Stimulated activated memory B cell treated with anti-CD40 and anti-IgM and Interleukin-4, amounts not matched to agents 10 μg/mL and 1 μg/mL and 100 μg/mL, for 72 hours (primary cell): Measurements from ENCODE around the gene PCDH19.

Experiments
- ATAC-seq: fragments of 150-1000 bp; cut with Tn5 transposase; 2 replicates; pipeline ENCODE4 v1.10.0; 2021
- H3K27ac Mint-ChIP-seq: one replicate; pipeline ENCODE4 v1.8.0; 2022; ENCODE audit warnings: mild to moderate bottlenecking, mixed read lengths
- H3K27me3 Mint-ChIP-seq: one replicate; pipeline ENCODE4 v1.8.0; 2022; ENCODE audit warnings: mixed read lengths
- H3K36me3 Mint-ChIP-seq: one replicate; pipeline ENCODE4 v1.8.0; 2022; ENCODE audit warnings: mixed read lengths
- H3K4me1 Mint-ChIP-seq: one replicate; pipeline ENCODE4 v1.8.0; 2022; ENCODE audit warnings: mixed read lengths
- H3K4me3 Mint-ChIP-seq: one replicate; pipeline ENCODE4 v1.8.0; 2022; ENCODE audit warnings: mild to moderate bottlenecking, moderate library complexity, mixed read lengths
- H3K9me3 Mint-ChIP-seq: one replicate; pipeline ENCODE4 v1.8.0; 2022; ENCODE audit warnings: mixed read lengths

PCDH19 gene

DNA sequence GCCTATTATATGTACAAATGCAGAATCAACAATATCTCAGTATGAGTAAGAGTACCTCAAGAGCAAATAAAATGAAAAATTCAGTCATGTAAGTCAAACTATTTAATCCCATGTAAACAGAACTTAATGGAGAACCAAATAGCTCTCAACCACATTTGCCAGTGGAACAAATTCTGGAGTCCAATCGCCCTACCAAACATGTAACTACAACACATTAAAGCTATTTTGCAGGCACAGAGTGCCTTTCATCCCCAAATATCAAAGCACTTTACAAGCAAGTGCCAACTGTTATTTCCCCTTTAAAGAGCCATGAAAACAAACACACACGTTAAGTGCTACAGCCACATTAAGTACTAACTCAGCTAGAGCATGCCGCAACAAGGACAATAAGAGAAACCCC lies 51.3 kb downstream of the PCDH19 start:
- no peaks in the 10 kb centered on the region for H3K9me3 Mint-ChIP-seq
- no peaks in the 10 kb centered on the region for H3K4me1 Mint-ChIP-seq
- no peaks in the 10 kb centered on the region for H3K36me3 Mint-ChIP-seq

DNA sequence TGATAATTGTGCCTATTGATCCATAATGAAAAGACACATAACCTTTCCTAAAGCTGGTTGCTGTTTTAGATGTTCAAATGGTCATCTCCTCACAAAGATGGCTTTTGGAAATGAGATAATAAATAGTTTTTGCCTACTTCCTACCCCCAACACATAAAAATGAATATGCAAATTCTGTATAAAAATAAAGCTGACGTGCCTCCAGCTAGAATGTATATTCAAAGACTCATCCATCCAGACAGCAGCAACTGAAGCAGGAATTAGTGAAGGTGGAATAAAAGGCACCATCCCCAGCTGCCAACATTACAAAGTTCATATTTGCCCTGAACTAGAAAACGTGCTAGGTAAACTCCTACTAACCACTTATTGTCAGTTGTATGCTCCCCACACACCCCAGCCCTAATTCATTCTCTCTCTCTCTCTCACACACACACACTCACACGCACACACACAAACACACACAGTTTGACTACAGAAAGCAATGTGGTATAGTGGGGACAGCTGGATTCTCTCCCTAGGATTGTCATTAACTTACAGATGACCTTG lies 53.6 kb downstream of the PCDH19 start:
- no peak overlapping the region for H3K27ac Mint-ChIP-seq
- no peaks in the 10 kb centered on the region for H3K27me3 Mint-ChIP-seq
- ATAC-seq: no peak
- no peak overlapping the region for H3K4me3 Mint-ChIP-seq
- H3K9me3 Mint-ChIP-seq: no peaks in the 10 kb centered on the region
- no peaks in the 10 kb centered on the region for H3K4me1 Mint-ChIP-seq
- no peaks in the 10 kb centered on the region for H3K36me3 Mint-ChIP-seq

More for the DNA sequence above, 51.3 kb downstream of the PCDH19 start:
- Mint-ChIP-seq H3K27ac (no peak overlapping the region), H3K4me3 (no peak overlapping the region), H3K27me3 (no peaks in the 10 kb centered on the region)
- ATAC-seq: no peak

DNA sequence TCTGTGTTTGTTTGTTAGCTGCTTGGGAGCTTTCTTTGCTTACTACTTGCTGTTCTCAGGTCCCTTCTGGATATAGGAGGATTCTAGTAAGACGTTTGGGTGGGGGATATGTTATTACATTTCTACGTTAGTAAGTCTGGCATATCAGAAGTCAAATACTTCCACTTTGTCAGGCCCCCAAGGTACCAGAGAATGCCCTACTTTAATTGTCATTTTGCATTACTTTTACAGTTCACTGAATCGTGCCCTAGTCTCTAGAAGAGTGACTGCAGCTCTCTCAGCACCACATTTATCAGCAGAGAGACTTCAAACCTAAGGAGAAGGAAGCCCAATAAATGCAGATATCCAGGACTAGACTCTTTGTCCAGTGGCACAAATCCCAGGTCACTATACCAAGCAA lies 54.4 kb downstream of the PCDH19 start:
- no peak for ATAC-seq
- Mint-ChIP-seq H3K27ac (no peak overlapping the region), H3K36me3 (no peaks in the 10 kb centered on the region), H3K27me3 (no peaks in the 10 kb centered on the region), H3K4me1 (no peaks in the 10 kb centered on the region), H3K9me3 (no peaks in the 10 kb centered on the region), H3K4me3 (no peak overlapping the region)

DNA sequence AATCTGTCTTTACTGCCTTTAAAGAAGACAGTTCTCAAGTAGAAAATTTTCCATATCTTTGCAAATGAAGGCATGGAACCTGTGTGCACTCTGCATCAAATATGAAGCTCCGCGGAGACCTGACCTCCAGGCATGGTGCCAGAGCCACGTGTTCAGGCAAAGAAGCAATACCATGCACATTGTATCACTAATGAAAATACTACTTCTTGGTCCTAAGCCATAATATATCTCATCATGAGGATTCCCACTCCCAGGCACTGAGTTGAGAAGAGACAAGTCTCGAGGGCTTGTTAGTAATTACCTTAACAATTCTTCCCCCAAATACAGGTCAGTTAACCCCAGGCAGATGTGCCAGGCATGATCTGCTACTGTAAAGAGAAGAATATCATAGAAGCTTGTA lies 56.7 kb downstream of the PCDH19 start:
- Mint-ChIP-seq H3K27ac (no peak overlapping the region), H3K36me3 (no peaks in the 10 kb centered on the region), H3K9me3 (no peaks in the 10 kb centered on the region), H3K4me3 (no peak overlapping the region), H3K27me3 (no peaks in the 10 kb centered on the region), H3K4me1 (no peaks in the 10 kb centered on the region)
- no peak for ATAC-seq

DNA sequence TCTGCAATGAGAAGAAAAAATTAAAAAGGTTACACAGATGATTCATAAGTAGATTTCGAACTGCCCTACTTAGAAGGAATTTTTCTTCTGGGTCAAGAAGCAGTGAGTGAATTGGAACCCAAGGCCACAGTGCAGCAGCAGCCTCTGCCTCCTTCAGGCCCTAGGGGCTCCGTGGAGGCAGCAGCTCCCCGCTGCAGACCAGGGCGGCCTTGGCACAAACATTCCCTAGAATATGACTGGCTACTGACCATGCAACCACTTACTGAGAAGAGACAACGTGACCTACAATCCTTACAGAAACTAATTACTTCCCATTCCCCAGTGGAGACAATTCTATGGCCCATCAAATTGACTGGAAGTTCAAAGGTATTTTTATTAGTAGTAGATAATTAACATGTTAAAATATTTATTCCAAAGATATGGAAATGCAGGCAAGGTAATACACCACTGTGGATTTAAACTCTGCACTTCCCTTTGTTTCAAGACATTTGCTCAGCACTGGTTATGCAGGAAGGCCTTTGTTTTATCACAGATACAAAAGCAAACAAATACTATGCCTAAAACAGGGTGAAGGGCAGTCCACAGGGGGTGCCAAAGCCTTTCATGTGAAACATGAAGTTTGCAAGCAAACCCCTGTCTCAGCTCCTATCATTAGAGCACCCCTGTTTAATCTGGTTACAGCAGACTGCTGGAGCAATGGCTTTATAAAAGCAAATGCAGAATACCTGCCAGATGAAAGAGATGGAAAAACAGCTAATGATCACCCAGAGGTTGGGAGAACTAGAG lies 59.2 kb downstream of the PCDH19 start:
- Mint-ChIP-seq H3K27ac (no peak overlapping the region), H3K4me1 (no peaks in the 10 kb centered on the region), H3K27me3 (no peaks in the 10 kb centered on the region), H3K4me3 (no peak overlapping the region), H3K36me3 (no peaks in the 10 kb centered on the region), H3K9me3 (peaks cover 2% of the 10 kb centered on the region)
- no peak for ATAC-seq

DNA sequence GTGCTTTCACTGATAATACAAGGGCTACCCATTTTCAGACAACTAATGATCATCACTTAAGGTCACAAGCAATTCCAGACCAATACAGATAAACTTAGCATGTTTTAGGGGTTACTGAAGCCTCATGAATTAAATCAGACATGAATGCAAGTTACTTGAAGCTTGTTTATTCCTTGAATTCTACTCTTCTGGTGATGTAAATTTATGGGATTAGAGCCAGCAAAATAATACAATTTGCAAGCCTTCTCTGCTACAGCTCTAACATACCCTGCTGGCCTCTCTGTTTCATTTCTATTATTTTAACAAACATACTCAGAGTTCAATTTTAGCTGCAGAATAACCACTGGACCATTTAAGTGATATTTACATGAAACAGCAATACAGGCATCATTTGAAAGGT lies 60.7 kb downstream of the PCDH19 start:
- Mint-ChIP-seq H3K4me1 (no peaks in the 10 kb centered on the region), H3K4me3 (no peak overlapping the region), H3K27ac (no peak overlapping the region), H3K36me3 (no peaks in the 10 kb centered on the region), H3K9me3 (peaks cover 2% of the 10 kb centered on the region), H3K27me3 (no peaks in the 10 kb centered on the region)
- no peak for ATAC-seq

DNA sequence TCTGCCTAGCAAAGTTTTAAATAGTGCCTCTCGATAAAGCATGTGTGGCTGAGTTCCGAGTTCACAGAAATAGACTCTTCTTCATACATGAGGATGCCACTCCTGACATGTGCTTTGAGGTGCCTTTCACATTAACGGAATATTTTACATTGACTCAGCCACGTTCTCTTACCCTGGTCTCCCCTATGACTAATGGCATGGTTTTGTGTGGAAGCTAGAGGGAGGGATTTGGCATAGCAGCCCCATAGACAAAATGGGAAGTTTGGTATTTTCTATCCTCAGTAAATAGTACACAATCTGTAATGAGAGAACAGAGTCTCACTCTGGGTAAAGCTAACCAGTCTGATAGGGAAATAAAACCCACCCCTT lies 68.9 kb downstream of the PCDH19 start:
- no peaks in the 10 kb centered on the region for H3K4me1 Mint-ChIP-seq
- no peaks in the 10 kb centered on the region for H3K27me3 Mint-ChIP-seq
- no peaks in the 10 kb centered on the region for H3K36me3 Mint-ChIP-seq
- no peak for ATAC-seq
- H3K9me3 Mint-ChIP-seq: no peaks in the 10 kb centered on the region
- no peak overlapping the region for H3K4me3 Mint-ChIP-seq
- H3K27ac Mint-ChIP-seq: no peak overlapping the region

DNA sequence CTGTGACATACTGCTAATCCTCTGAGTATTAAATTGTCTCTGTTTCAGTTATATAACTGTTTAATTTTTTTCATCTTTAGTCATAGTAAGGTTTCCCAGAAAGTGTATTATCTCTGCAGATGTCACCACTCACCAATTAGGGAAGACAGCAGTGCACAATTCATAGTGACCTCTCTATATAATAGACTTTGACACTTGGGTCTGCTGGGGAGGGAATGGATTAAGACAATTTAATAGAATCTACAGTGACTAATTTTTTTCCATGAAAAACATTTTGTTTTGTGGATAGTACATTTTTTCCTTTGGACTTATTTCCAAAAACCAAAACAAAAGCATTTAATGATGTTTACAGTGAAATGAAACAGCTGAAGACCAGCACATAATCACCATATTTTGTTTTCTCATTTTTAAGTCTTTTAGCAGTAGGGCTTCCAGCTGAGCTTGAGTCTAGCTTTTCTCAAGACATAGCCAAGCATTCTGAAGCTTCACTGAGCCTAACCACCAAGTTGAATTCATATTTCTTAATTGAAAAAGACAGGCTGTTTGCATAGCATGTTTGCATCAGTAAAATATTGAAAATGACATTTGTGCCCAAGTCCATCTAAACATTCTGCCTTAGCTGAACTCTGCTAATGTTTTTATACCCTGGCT lies 69.5 kb downstream of the PCDH19 start:
- Mint-ChIP-seq H3K27ac (no peak overlapping the region), H3K36me3 (no peaks in the 10 kb centered on the region), H3K27me3 (no peaks in the 10 kb centered on the region), H3K4me3 (no peak overlapping the region), H3K9me3 (no peaks in the 10 kb centered on the region), H3K4me1 (no peaks in the 10 kb centered on the region)
- no peak for ATAC-seq

DNA sequence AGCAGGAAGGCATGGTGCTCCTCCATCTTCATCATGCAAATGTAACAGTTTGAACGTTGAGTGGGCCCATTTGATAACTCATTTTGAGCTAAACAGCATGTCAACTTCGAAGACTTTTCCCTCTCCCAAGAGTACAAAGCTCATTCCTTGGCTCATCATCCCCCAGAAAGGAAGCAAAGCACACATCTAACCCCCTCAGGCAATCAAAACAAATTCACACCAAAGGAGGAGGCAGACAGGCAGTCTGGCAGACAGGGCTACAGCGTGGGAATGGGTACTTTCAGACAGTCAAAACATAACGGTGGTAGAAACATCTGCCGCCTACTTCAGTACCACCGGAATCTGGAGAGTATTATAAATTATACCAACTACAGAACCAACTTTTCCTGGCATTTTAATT lies 81.7 kb downstream of the PCDH19 start:
- Mint-ChIP-seq H3K27ac (no peak overlapping the region), H3K36me3 (no peaks in the 10 kb centered on the region), H3K4me1 (no peaks in the 10 kb centered on the region), H3K27me3 (no peaks in the 10 kb centered on the region), H3K4me3 (no peak overlapping the region), H3K9me3 (no peaks in the 10 kb centered on the region)
- no peak for ATAC-seq

DNA sequence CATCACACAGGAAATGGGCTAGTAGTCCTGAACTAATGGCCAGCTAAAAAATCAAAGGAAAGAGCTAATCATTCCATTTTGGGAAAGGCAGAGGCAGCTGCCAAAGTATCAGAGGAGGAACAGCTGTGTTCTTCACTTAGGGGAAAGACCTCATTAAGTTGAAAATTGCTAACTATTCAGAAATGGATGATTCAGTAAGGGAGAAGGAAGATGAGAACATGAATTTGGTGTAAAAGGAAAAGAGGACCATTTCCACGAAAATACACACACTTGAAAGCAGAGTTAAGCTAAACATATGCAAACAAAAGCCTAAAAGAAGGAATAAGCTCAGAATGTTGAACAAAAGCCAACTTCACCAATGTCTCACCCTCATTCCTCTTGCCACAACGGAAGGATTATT lies 90.4 kb downstream of the PCDH19 start:
- H3K4me3 Mint-ChIP-seq: no peak overlapping the region
- no peaks in the 10 kb centered on the region for H3K36me3 Mint-ChIP-seq
- no peaks in the 10 kb centered on the region for H3K4me1 Mint-ChIP-seq
- no peaks in the 10 kb centered on the region for H3K27me3 Mint-ChIP-seq
- H3K9me3 Mint-ChIP-seq: no peaks in the 10 kb centered on the region
- ATAC-seq: no peak
- H3K27ac Mint-ChIP-seq: no peak overlapping the region

DNA sequence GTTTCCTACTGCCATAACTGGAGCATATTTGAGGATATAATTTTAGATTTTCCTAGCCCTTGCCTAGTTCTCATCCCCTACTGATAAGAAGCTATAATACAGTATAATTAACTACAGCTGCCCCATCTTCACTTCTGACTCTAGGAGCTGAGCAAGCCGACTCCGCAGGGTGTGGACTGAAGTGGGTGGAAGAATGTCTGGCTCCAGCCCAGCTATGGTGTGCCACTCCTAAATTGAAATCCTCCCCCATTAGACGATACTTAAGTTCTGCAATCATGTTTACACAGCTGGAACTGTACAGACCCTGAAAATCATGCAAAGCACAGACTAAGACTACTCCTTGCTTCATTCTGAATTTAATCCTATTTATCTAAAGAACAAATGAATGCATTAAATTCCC lies 93.1 kb downstream of the PCDH19 start:
- H3K4me3 Mint-ChIP-seq: no peak overlapping the region
- H3K27me3 Mint-ChIP-seq: no peaks in the 10 kb centered on the region
- no peaks in the 10 kb centered on the region for H3K36me3 Mint-ChIP-seq
- H3K9me3 Mint-ChIP-seq: no peaks in the 10 kb centered on the region
- H3K27ac Mint-ChIP-seq: no peak overlapping the region
- H3K4me1 Mint-ChIP-seq: no peaks in the 10 kb centered on the region
- ATAC-seq: no peak

DNA sequence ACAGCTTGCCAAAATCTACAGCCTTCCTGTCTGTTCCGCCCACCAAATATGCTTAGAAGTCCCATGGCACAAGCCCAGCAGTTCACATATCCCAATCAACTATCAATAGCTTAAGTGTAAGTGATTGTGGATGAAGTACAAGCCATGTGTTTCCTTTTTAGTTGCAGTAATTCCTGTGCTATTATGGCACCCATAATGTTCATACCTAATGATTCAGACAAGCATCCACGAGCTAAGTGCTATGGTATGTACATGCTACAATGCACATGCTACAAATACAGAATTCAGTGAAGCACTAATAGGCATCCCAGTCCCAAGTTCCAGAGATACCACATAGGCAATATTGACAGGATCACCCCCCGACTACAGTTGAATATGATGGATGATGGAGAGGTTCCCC lies 94.5 kb downstream of the PCDH19 start:
- Mint-ChIP-seq H3K9me3 (no peaks in the 10 kb centered on the region), H3K27ac (no peak overlapping the region), H3K4me3 (no peak overlapping the region), H3K27me3 (no peaks in the 10 kb centered on the region), H3K4me1 (no peaks in the 10 kb centered on the region), H3K36me3 (no peaks in the 10 kb centered on the region)
- no peak for ATAC-seq

DNA sequence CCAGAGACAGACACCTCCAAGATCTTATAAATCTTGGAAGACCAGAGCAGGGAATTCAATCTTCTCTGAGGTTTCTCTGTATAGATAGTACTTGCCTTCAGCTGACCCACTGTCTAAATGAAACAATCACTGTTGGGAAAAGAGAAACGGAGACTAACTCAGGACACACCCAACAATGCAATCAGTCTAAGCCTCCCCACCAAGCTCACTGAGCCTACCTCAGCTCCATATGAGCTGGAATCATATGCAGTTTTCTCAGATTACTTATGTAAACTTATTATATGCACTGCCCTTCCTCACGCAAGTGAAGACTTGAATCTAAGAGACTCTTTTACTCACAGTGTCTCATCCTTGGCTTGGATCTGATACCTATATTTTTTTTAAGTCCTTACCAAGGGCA lies 110.5 kb downstream of the PCDH19 start:
- Mint-ChIP-seq H3K27ac (no peak overlapping the region), H3K4me1 (no peaks in the 10 kb centered on the region), H3K9me3 (peaks cover 2% of the 10 kb centered on the region), H3K36me3 (no peaks in the 10 kb centered on the region), H3K4me3 (no peak overlapping the region), H3K27me3 (no peaks in the 10 kb centered on the region)
- ATAC-seq: no peak

DNA sequence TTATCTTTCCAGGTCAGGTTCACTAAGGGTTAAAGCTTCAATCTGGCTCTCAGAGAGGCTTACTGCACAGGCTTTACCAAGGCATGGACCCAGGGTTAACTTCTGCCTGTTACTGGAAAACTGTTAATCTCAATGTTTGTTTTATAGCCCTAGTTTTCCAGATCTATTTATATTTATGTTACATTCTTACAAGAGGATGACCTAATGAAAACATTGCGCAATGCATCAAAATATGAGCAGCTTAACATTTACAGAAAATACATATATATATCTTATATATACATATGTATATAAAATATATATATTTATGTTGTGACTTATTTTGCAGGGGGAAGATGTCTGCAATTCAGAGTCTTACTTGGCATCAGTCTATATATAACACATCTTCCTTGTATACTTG lies 112.3 kb downstream of the PCDH19 start:
- H3K27me3 Mint-ChIP-seq: no peaks in the 10 kb centered on the region
- H3K36me3 Mint-ChIP-seq: no peaks in the 10 kb centered on the region
- no peak overlapping the region for H3K4me3 Mint-ChIP-seq
- no peak overlapping the region for H3K27ac Mint-ChIP-seq
- no peak for ATAC-seq
- no peaks in the 10 kb centered on the region for H3K9me3 Mint-ChIP-seq
- H3K4me1 Mint-ChIP-seq: no peaks in the 10 kb centered on the region

DNA sequence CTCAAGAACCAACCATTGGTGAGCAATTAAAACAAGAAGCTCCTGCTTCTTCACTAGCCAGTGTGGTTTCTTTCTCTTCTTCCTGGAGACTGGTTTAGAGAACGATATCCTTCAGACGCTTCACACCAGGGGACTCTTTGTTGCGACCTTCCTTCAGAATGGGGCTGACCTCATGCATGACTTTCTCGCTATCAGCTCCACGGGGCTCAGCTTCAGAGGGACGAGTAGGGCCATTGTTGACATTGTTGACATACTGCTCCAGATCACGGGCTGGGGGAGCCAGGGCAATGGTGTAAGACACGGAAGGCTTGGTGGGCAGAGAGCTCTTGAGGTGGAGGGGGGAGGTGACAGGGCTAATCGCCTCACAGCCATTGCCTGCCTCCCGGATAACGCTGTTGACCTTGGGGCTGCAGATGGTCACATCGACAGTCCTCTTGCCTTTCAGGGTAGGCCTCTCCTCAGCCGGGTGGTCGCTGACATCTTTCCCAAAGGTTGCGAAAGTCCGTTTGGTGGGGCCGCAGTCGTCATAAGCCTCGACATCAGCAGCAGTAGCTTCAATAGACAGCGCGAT lies 113.8 kb downstream of the PCDH19 start:
- no peaks in the 10 kb centered on the region for H3K4me1 Mint-ChIP-seq
- H3K4me3 Mint-ChIP-seq: no peak overlapping the region
- H3K27ac Mint-ChIP-seq: no peak overlapping the region
- H3K27me3 Mint-ChIP-seq: no peaks in the 10 kb centered on the region
- H3K36me3 Mint-ChIP-seq: no peaks in the 10 kb centered on the region
- H3K9me3 Mint-ChIP-seq: no peaks in the 10 kb centered on the region
- ATAC-seq: no peak

DNA sequence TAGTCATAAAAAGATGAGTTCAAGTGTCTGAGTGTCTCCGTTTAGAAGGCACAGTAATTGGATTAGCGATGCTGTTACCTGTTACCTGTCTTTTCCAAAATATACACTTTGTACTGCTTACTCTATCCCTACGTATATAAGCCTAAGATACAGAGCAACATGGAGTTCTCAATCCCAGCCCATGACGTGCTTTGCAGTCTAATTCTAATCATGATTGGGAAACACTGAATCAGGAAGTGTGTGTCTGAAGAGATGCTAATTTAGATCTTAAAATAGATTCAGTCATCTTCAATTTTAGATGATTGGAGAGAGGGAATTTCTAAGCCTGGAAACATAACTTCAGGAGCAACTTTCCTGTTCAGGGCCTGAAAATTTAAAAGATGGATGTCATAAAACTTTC lies 115.1 kb downstream of the PCDH19 start:
- Mint-ChIP-seq H3K36me3 (no peaks in the 10 kb centered on the region), H3K9me3 (no peaks in the 10 kb centered on the region), H3K4me1 (no peaks in the 10 kb centered on the region), H3K27me3 (no peaks in the 10 kb centered on the region), H3K4me3 (no peak overlapping the region), H3K27ac (no peak overlapping the region)
- no peak for ATAC-seq
